Lung (tissue), 12 donors: ENCODE data around the gene PRR9. TPM values are rescaled to one million over a fixed set of nuclear protein-coding genes. Genes with fewer than 3 reads are reported as not detected.

Experiments used
- ATAC-seq: fragments of 200-7000 bp; cut with Tn5 transposase; one replicate; pipeline ENCODE4 v1.9.1; 2020; ENCODE audit warnings: moderate number of reproducible peaks; ENCODE audit not compliant: insufficient read depth, low FRiP score
- DNase-seq, 3 donors: peaks; one replicate each; pipeline ENCODE4 v3.0.0-alpha.2; 2013 to 2017
- H3K27ac ChIP-seq, 2 donors: one replicate each; pipeline ENCODE4 v1.5.1; 2013; ENCODE audit warnings: mild to moderate bottlenecking in 2 of 2, moderate library complexity in 2 of 2, control low read depth in 1 of 2, inconsistent platforms in 1 of 2, low read depth in 1 of 2, low read length in 1 of 2
- H3K27me3 ChIP-seq, 3 donors: one replicate each; pipeline ENCODE4 v1.5.1; 2013; ENCODE audit warnings: low read length in 2 of 3; ENCODE audit not compliant: control insufficient read depth in 3 of 3, insufficient read depth in 3 of 3
- H3K36me3 ChIP-seq, 4 donors: one replicate each; pipeline ENCODE4 v1.5.1; 2013; ENCODE audit warnings: low read length in 4 of 4, mild to moderate bottlenecking in 1 of 4, moderate library complexity in 1 of 4; ENCODE audit not compliant: control insufficient read depth in 4 of 4, insufficient read depth in 4 of 4
- H3K4me1 ChIP-seq, 5 donors: one replicate each; pipeline ENCODE4 v1.5.1; 2013; ENCODE audit warnings: low read length in 5 of 5, mild to moderate bottlenecking in 2 of 5, moderate library complexity in 1 of 5; ENCODE audit not compliant: control insufficient read depth in 5 of 5, insufficient read depth in 5 of 5
- H3K4me3 ChIP-seq: one replicate; pipeline ENCODE4 v1.5.1; 2013; ENCODE audit warnings: mild to moderate bottlenecking, control low read depth, moderate library complexity
- H3K9ac ChIP-seq, 2 donors: one replicate each; pipeline ENCODE4 v1.5.1; 2013; ENCODE audit warnings: low read length in 2 of 2, control low read depth in 1 of 2; ENCODE audit not compliant: insufficient read depth in 1 of 2
- H3K9me3 ChIP-seq, 4 donors: one replicate each; pipeline ENCODE4 v1.5.1; 2013; ENCODE audit warnings: low read length in 3 of 4, mild to moderate bottlenecking in 1 of 4, moderate library complexity in 1 of 4; ENCODE audit not compliant: control insufficient read depth in 4 of 4, insufficient read depth in 3 of 4
- WGBS, 2 donors: extraction: QIAGEN DNeasy Blood & Tissue Kit; methylation state at CpG; one replicate each; pipeline ENCODE4 v1.1.7; 2013; 5-methylcytosine and 5-hydroxymethylcytosine counted together
- polyA plus RNA-seq, 2 donors: library from polyadenylated mRNA; stranded (reverse); fragments of 200-250 nt; gene quantifications; one replicate each; pipeline ENCODE4 v1.2.1, GENCODE V29; 2013
- total RNA-seq, 2 donors: library from RNA; depleted of rRNA in 1 of 2; stranded (reverse); fragments of >200 nt in 1 of 2; gene quantifications; one replicate each; pipeline ENCODE4 v1.2.1, GENCODE V29; 2014 to 2021
- TF ChIP-seq, protein P1 (sequence below): IDR thresholded peaks from 2 replicates; pipeline ENCODE4 v1.5.1; 2012; ENCODE audit warnings: mild to moderate bottlenecking; ENCODE audit errors: control extremely low read depth, extremely low read depth
- donor health status: control.
- donor health status: control.
- donor health status: Bipolar disorder and iron deficiency.
- donor health status: healthy.
- donor health status: DM: yes; HTN: yes; CAD: no.

Gene PRR9
- total and polyA plus RNA-seq, 4 donors: 0.22 TPM; not detected in 3

DNA sequence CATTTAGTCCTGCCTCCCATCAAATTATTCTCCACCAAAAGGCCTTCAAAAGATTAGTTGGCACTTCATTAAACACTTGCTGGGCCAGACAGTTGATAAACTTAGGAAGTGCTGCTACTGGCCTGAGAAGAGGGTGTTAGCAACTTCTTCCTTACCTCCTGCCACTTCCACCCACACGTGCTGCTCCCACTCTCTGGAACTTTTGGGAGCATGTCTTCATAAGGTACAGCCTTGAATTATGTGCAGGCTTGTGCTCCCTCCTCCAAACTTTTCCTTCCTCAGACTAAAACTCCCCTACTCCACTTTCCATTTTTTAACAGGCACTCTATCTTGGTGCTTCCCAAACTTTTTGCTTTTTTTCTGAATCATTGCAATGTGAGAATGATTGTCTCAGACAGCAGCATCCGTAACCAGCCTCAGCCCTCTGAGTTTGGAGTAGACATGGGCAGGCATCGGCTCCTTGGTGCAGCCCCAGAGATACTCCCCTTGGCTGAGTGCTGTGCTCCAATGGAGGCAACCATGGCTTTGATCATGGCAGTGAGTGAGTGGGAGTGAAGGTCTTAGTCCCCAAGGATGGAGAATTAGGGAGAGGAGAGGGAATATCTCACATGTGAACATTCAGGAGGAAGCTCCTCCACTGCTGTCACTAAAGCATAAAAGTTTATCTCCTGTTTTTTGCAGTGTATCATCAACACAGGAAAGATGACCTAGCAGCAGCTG lies 22.9 kb upstream of the PRR9 start:
- Histone ChIP-seq H3K9ac (no peak overlapping the region), H3K27ac (no peak overlapping the region), H3K4me1 (no peaks in the 10 kb centered on the region), H3K27me3 (peaks cover 0 to 3% (median 0%) of the 10 kb centered on the region in 3 donors), H3K9me3 (peaks cover 0 to 5% (median 0%) of the 10 kb centered on the region in 4 donors), H3K4me3 (no peak overlapping the region), H3K36me3 (no peaks in the 10 kb centered on the region)
- 51 to 67% methylated on average over 3 of the region's 3 CpGs for WGBS, 2 donors
- TF ChIP-seq, protein P1, sequence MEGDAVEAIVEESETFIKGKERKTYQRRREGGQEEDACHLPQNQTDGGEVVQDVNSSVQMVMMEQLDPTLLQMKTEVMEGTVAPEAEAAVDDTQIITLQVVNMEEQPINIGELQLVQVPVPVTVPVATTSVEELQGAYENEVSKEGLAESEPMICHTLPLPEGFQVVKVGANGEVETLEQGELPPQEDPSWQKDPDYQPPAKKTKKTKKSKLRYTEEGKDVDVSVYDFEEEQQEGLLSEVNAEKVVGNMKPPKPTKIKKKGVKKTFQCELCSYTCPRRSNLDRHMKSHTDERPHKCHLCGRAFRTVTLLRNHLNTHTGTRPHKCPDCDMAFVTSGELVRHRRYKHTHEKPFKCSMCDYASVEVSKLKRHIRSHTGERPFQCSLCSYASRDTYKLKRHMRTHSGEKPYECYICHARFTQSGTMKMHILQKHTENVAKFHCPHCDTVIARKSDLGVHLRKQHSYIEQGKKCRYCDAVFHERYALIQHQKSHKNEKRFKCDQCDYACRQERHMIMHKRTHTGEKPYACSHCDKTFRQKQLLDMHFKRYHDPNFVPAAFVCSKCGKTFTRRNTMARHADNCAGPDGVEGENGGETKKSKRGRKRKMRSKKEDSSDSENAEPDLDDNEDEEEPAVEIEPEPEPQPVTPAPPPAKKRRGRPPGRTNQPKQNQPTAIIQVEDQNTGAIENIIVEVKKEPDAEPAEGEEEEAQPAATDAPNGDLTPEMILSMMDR: no peak
- ATAC-seq (no peak), DNase-seq (no peak)

DNA sequence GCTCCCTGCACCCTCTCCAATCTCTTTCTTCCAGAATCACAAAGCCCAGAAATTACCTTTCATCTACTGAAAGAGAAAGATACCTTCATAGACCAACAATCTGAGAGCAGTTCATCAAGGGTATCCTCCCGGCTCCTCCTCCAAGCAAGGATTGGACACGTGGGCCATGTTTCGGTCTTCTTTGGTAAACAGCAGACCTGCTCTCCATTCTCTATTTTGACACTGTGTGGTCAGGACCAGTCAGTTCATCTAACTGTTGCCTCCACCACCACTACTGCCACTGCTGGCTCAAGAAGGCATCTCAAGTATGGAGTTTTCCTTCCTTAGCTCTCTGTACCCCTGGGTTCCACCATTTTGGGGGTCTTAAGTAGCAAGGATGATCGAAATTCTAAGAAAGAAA lies 22.2 kb upstream of the PRR9 start:
- Histone ChIP-seq H3K36me3 (no peaks in the 10 kb centered on the region), H3K4me3 (no peak overlapping the region), H3K9me3 (peaks cover 0 to 5% (median 0%) of the 10 kb centered on the region in 4 donors), H3K27me3 (peaks cover 0 to 3% (median 0%) of the 10 kb centered on the region in 3 donors), H3K9ac (no peak overlapping the region), H3K4me1 (no peaks in the 10 kb centered on the region), H3K27ac (no peak overlapping the region)
- 82 to 83% methylated on average over 4 of the region's 4 CpGs for WGBS, 2 donors
- no peak for DNase-seq
- TF ChIP-seq, protein P1: no peak
- no peak for ATAC-seq

DNA sequence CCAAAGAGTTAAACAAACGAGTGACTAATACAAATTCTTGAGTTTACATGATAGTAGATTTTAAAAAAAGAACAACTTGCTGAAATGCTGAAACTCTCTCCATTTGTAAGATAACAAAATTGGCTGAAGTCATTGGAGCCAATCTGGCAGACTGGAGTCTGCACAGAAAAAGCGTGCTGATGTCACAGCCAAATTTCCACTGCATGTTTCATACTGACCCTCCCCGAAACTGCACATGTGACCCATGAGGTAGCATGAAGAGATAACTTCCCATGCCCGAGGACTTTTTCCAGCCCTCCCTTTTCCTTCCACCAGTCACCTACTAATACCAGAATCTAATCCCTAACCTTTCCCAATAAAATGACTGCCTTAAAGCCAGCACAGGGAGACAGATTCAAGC lies 15.4 kb upstream of the PRR9 start:
- no peaks in the 10 kb centered on the region for H3K4me1 ChIP-seq
- peaks cover 0 to 2% (median 0%) of the 10 kb centered on the region in 4 donors for H3K9me3 ChIP-seq
- no peak overlapping the region for H3K27ac ChIP-seq
- DNase-seq (no peak), ATAC-seq (no peak)
- TF ChIP-seq, protein P1: no peak
- no peak overlapping the region for H3K4me3 ChIP-seq
- peaks cover 0 to 3% (median 2%) of the 10 kb centered on the region in 3 donors for H3K27me3 ChIP-seq
- H3K36me3 ChIP-seq: no peaks in the 10 kb centered on the region
- no peak overlapping the region for H3K9ac ChIP-seq
- 71 to 93% methylated on average over 4 of the region's 4 CpGs for WGBS, 2 donors
